H9 (cell line): Measurements from ENCODE around the gene TMTC1. TPM values are rescaled to one million over a fixed set of nuclear protein-coding genes. Genes with fewer than 3 reads are reported as not detected.

Experiments used
- DNase-seq: peaks from one replicate; pipeline ENCODE4 v3.0.0-alpha.2; 2017
- H2AFZ ChIP-seq: one replicate; pipeline ENCODE4 v1.6.1; 2013; ENCODE audit warnings: mild to moderate bottlenecking, low read length, control low read depth, moderate library complexity
- H2AK5ac ChIP-seq: 2 replicates; pipeline ENCODE4 v1.6.1; 2013; ENCODE audit warnings: low read length, control low read depth, mixed read lengths; ENCODE audit not compliant: insufficient read length
- H2BK120ac ChIP-seq: one replicate; pipeline ENCODE4 v1.6.1; 2013; ENCODE audit warnings: low read depth, mild to moderate bottlenecking, low read length, control low read depth, inconsistent platforms; ENCODE audit not compliant: poor library complexity, severe bottlenecking
- H2BK12ac ChIP-seq: 2 replicates; pipeline ENCODE4 v1.6.1; 2013; ENCODE audit warnings: low read length, control low read depth, mixed read lengths, low read depth; ENCODE audit not compliant: insufficient read length
- H2BK15ac ChIP-seq: 2 replicates; pipeline ENCODE4 v1.6.1; 2013; ENCODE audit warnings: low read depth, low read length, control low read depth
- H2BK20ac ChIP-seq: one replicate; pipeline ENCODE4 v1.6.1; 2013; ENCODE audit warnings: low read depth, mild to moderate bottlenecking, low read length, control low read depth, inconsistent platforms; ENCODE audit not compliant: poor library complexity, severe bottlenecking
- H2BK5ac ChIP-seq: 2 replicates; pipeline ENCODE4 v1.6.1; 2013; ENCODE audit warnings: low read length, control low read depth, mixed read lengths; ENCODE audit not compliant: insufficient read length
- H3K14ac ChIP-seq: 2 replicates; pipeline ENCODE4 v1.6.1; 2013; ENCODE audit warnings: low read length, control low read depth; ENCODE audit not compliant: insufficient read depth
- H3K18ac ChIP-seq: 2 replicates; pipeline ENCODE4 v1.6.1; 2013; ENCODE audit warnings: low read depth, mild to moderate bottlenecking, mixed read lengths, low read length, control low read depth; ENCODE audit not compliant: insufficient read length
- H3K23ac ChIP-seq: 2 replicates; pipeline ENCODE4 v1.6.1; 2013; ENCODE audit warnings: low read length, control low read depth, mixed read lengths, low read depth; ENCODE audit not compliant: insufficient read length
- H3K23me2 ChIP-seq: 2 replicates; pipeline ENCODE4 v1.6.1; 2013; ENCODE audit warnings: low read depth, mild to moderate bottlenecking, mixed read lengths, low read length, control low read depth; ENCODE audit not compliant: insufficient read length, poor library complexity, severe bottlenecking
- H3K27ac ChIP-seq: 2 replicates; pipeline ENCODE4 v1.5.1; 2013; ENCODE audit warnings: low read length, control low read depth, mixed read lengths, low read depth; ENCODE audit not compliant: insufficient read length
- H3K27me3 ChIP-seq: 2 replicates; pipeline ENCODE4 v1.6.1; 2013; ENCODE audit warnings: low read length, control low read depth, inconsistent platforms; ENCODE audit not compliant: insufficient read depth
- H3K4ac ChIP-seq: 2 replicates; pipeline ENCODE4 v1.6.1; 2013; ENCODE audit warnings: low read depth, mild to moderate bottlenecking, control low read depth, inconsistent platforms, low read length, moderate library complexity
- H3K4me1 ChIP-seq: 2 replicates; pipeline ENCODE4 v1.6.1; 2013; ENCODE audit warnings: low read length, control low read depth, inconsistent platforms; ENCODE audit not compliant: insufficient read depth
- H3K4me2 ChIP-seq: 2 replicates; pipeline ENCODE4 v1.6.1; 2013; ENCODE audit warnings: low read length, control low read depth, mixed read lengths; ENCODE audit not compliant: insufficient read length, insufficient read depth
- H3K56ac ChIP-seq: 2 replicates; pipeline ENCODE4 v1.6.1; 2013; ENCODE audit warnings: low read depth, mild to moderate bottlenecking, mixed read lengths, low read length, control low read depth; ENCODE audit not compliant: insufficient read length
- H3K79me1 ChIP-seq: 2 replicates; pipeline ENCODE4 v1.6.1; 2013; ENCODE audit warnings: low read depth, mild to moderate bottlenecking, moderate library complexity, low read length, control low read depth, inconsistent platforms; ENCODE audit not compliant: insufficient read depth, poor library complexity, severe bottlenecking
- H3K79me2 ChIP-seq: 2 replicates; pipeline ENCODE4 v1.6.1; 2013; ENCODE audit warnings: low read length, control low read depth, inconsistent platforms; ENCODE audit not compliant: insufficient read depth
- H3K9ac ChIP-seq: 2 replicates; pipeline ENCODE4 v1.6.1; 2013; ENCODE audit warnings: low read length, control low read depth, mixed read lengths; ENCODE audit not compliant: insufficient read length; ENCODE audit errors: extremely low read depth
- H3K9me3 ChIP-seq: one replicate; pipeline ENCODE4 v1.6.1; 2013; ENCODE audit warnings: low read depth, low read length, inconsistent platforms; ENCODE audit not compliant: control insufficient read depth
- H3T11ph ChIP-seq: one replicate; pipeline ENCODE4 v1.6.1; 2013; ENCODE audit warnings: mild to moderate bottlenecking, low read length, control low read depth, inconsistent platforms
- H4K20me1 ChIP-seq: one replicate; pipeline ENCODE4 v1.6.1; 2013; ENCODE audit not compliant: control insufficient read depth, insufficient read length, insufficient read depth
- H4K5ac ChIP-seq: 2 replicates; pipeline ENCODE4 v1.6.1; 2013; ENCODE audit warnings: low read depth, mild to moderate bottlenecking, mixed read lengths, low read length, control low read depth; ENCODE audit not compliant: insufficient read length
- H4K8ac ChIP-seq: replicated peaks from 2 replicates; pipeline ENCODE4 v1.6.1; 2013; ENCODE audit warnings: low read length, control low read depth, mixed read lengths, low read depth; ENCODE audit not compliant: insufficient read length
- H4K91ac ChIP-seq: 2 replicates; pipeline ENCODE4 v1.6.1; 2013; ENCODE audit warnings: low read depth, mild to moderate bottlenecking, moderate library complexity, mixed read lengths, low read length, control low read depth; ENCODE audit not compliant: insufficient read length
- H3K27ac Mint-ChIP-seq, 3 experiments: 2 replicates in 2 of 3; 3 replicates in 1 of 3; pipeline ENCODE4 v1.8.0; 2020 to 2021; ENCODE audit warnings: mixed read lengths in 3 of 3, mild to moderate bottlenecking in 1 of 3, moderate library complexity in 1 of 3
- H3K27me3 Mint-ChIP-seq: 2 replicates; pipeline ENCODE4 v1.8.0; 2021; ENCODE audit warnings: low read depth, mild to moderate bottlenecking, moderate library complexity, mixed read lengths
- H3K36me3 Mint-ChIP-seq, 3 experiments: 2 replicates in 2 of 3; 3 replicates in 1 of 3; pipeline ENCODE4 v1.8.0; 2020 to 2021; ENCODE audit warnings: low read depth in 3 of 3, mixed read lengths in 3 of 3; ENCODE audit not compliant: insufficient read depth in 1 of 3
- H3K4me1 Mint-ChIP-seq, 2 experiments: 2 replicates each; pipeline ENCODE4 v1.8.0; 2020; ENCODE audit warnings: mixed read lengths in 2 of 2
- H3K4me3 Mint-ChIP-seq, 2 experiments: 2 replicates in 1 of 2; 3 replicates in 1 of 2; pipeline ENCODE4 v1.8.0; 2020 to 2021; ENCODE audit warnings: mild to moderate bottlenecking in 2 of 2, mixed read lengths in 2 of 2, moderate library complexity in 1 of 2
- H3K9me3 Mint-ChIP-seq, 2 experiments: 2 replicates in 1 of 2; 3 replicates in 1 of 2; pipeline ENCODE4 v1.8.0; 2020; ENCODE audit warnings: mild to moderate bottlenecking in 2 of 2, mixed read lengths in 2 of 2, moderate library complexity in 1 of 2
- CTCF ChIP-seq: fragments of 200-600 bp; sonication (generic); conservative IDR thresholded peaks from 3 replicates; pipeline ENCODE4 v1.8.0; 2021; ENCODE audit warnings: antibody characterized with exemption, mild to moderate bottlenecking
- total RNA-seq: library from RNA; stranded (reverse); gene quantifications from 2 replicates; pipeline ENCODE4 v1.2.1, GENCODE V29; 2021

TMTC1 gene
- total RNA-seq, 1 experiment from 2014 or later = 16.1 TPM

DNA sequence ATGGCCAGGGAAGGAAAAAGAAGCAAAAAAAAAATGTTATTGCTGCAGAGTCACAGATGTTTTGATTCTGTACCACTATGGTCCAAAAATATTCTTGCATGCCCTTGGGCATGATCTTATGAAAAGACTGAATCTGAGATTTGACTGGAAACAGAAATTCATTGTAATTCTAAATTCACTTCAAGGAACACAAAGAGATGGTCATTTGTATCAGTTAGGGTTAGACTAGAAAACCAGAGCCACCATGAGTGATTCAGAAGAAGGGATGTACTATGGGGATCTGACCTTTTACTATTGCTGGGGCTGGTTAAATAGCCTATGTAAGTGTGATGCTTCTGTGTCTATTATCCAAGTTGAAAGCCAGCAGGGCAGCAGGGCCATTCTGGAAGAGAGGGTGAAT lies 5.2 kb downstream of the TMTC1 start:
- Histone ChIP-seq H3K23ac (no peak overlapping the region), H3K79me2 (peaks cover 11% of the 10 kb centered on the region; the same call in 1 of the 2 replicates), H2BK12ac (no peak overlapping the region), H4K5ac (no peak overlapping the region), H3T11ph (no peak overlapping the region), H3K27ac (no peak overlapping the region), H3K4ac (no peak overlapping the region), H3K4me2 (no peak overlapping the region), H3K18ac (no peak overlapping the region), H3K27me3 (no peaks in the 10 kb centered on the region), H3K14ac (no peak overlapping the region), H2BK20ac (no peak overlapping the region), H2BK15ac (no peak overlapping the region), H3K9ac (no peak overlapping the region), H3K79me1 (peaks cover 7% of the 10 kb centered on the region), H2BK5ac (no peak overlapping the region), H4K91ac (no peak overlapping the region), H3K9me3 (peaks cover 18% of the 10 kb centered on the region), H3K23me2 (peaks cover 10% of the 10 kb centered on the region), H4K20me1 (no peaks in the 10 kb centered on the region), H2AFZ (no peak overlapping the region), H3K56ac (no peak overlapping the region), H2AK5ac (no peak overlapping the region), H4K8ac (no peak overlapping the region), H2BK120ac (no peak overlapping the region), H3K4me1 (no peaks in the 10 kb centered on the region; the same call in 1 of the 2 replicates)
- peaks cover 27 to 58% (median 35%) of the 10 kb centered on the region in 3 experiments for H3K36me3 Mint-ChIP-seq
- peaks cover 20% of the 10 kb centered on the region for H3K27me3 Mint-ChIP-seq
- TF ChIP-seq CTCF = no peak
- H3K4me1 Mint-ChIP-seq = peaks cover 20 to 31% of the 10 kb centered on the region in 2 experiments
- H3K9me3 Mint-ChIP-seq = peaks cover 32 to 37% of the 10 kb centered on the region in 2 experiments
- H3K4me3 Mint-ChIP-seq = no peak overlapping the region; a peak in 1 of 5 replicates
- H3K27ac Mint-ChIP-seq = no peak overlapping the region
- DNase-seq = no peak
